HG02885 (cell line): Measurements from ENCODE around the gene MAN1B1.
"Not testable (repeated sequence)": the region's sequence is repeated elsewhere in the genome, so short reads cannot be mapped to it uniquely, and the experiment has no call there.

Source experiments
- ATAC-seq: cut with Tn5 transposase; IDR thresholded peaks from one replicate; pipeline ENCODE4 v1.9.1; 2021; ENCODE audit warnings: mild to moderate bottlenecking; ENCODE audit not compliant: unreplicated experiment, poor library complexity

The MAN1B1 gene

GRCh38 chr9:137108608-137109249 lies 21.9 kb downstream of the MAN1B1 start:
- no peak for ATAC-seq

- ATAC-seq: no peak
These were observed 22.7 kb downstream of the MAN1B1 start for GRCh38 chr9:137109250-137110146.

GRCh38 chr9:137110147-137110910 lies 23.5 kb downstream of the MAN1B1 start:
- no peak for ATAC-seq

- no peak for ATAC-seq
These were observed 24.4 kb downstream of the MAN1B1 start for GRCh38 chr9:137110911-137111787.

- ATAC-seq: no peak
These were observed 25.2 kb downstream of the MAN1B1 start for GRCh38 chr9:137111788-137112563.

DNA sequence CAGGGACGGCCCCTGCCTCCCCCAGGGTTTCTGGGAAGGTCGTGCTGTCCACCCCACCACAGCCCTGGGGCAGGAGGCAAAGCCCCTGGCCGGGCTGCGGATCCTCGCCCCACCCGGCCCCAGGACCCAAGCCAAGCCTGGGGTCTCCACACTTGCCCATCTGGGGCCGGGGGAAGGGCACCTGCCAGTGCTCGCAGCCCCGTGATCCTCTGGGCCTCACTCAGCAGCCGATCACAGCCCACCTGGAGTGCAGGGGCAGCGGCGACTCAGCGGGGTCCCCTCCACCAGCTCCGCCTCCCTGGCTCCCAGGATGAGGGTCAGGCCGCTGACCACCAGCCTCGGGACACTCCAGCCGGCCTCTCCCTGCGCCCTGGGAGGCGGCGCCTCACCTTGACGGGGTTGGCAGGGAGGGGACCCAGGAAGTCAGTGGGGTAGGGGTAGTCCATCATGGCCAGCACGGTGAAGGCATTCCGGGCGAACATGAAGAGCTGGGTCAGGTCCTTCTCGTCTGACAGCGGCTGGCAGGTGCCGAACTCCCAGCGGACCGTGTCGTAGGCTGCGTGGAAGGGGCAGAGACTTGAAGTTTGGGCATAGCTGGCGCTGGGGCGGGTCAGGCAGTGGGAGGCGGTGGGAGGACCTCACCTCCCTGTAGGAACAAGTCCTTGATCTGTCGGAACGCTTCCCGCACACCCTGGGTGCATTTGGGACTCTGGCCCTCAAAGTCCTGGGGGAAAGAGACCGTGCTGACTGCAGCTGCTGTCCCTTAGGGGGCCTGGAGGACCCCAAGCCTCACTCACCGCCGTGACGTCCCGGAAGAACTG lies 26.0 kb downstream of the MAN1B1 start:
- ATAC-seq: no peak

DNA sequence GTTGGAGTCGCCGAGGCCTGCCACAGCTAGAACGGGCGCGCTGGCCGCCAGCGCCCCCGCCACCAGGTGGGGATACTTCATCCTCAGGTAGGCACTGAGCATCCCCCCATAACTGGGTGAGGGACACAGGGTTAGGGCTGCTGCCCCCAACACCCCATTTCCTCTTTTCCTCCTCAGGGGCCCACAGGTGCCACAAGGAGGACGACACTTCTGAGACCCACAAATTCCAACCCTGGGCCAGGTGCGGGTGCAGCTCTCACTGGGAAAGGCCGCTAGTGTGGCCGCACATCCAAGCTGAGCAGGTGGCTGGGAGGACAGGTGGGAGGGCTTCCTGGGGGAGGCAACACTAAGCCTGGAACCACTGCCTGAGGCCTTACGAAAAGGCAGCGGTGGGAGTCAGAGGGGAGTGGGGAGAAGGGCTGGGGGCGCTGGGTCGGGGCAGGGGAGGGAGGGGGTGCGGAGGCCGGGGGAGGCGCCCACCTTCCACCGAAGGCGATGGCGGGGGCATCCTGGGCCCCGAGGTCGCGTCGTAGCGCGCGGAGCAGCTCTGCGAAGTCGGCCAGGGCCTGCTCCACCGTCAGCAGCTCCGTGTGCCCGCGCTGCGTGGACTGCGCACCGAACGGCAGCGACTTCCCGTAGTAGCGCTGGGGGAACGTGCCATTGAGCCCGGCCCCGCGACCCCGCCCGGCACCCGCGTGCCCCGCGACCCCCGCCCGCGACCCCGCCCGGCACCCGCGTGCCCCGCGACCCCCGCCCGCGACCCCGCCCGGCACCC lies 26.8 kb downstream of the MAN1B1 start:
- no peak for ATAC-seq

DNA sequence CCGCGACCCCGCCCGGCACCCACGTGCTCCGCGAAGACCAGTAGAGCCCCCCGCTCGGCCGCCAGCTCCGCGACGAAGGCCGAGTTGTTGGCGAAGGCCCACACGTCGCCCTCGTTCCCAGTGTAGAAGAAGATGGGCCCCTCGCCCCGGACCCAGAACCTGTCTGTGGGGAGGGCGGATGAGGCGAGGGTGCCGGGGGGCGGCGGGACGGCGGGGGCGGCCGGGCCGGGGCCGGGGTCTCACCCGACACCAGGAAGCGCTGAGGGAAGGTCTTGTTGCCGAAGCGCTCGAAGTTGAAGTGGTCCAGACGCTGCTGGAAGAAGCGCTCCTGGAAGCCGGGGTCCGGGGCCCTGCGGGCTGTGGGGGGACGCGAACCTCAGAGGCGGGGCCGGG lies 27.4 kb downstream of the MAN1B1 start:
- ATAC-seq: no peak

GRCh38 chr9:137114613-137115393 lies 28.0 kb downstream of the MAN1B1 start, which contains the start of gene DPP7:
DPP7 (minus strand) TSS chr9:137114733; CDS start chr9:137114713, 20 bp downstream.
- ATAC-seq: peak; percentile 82

DNA sequence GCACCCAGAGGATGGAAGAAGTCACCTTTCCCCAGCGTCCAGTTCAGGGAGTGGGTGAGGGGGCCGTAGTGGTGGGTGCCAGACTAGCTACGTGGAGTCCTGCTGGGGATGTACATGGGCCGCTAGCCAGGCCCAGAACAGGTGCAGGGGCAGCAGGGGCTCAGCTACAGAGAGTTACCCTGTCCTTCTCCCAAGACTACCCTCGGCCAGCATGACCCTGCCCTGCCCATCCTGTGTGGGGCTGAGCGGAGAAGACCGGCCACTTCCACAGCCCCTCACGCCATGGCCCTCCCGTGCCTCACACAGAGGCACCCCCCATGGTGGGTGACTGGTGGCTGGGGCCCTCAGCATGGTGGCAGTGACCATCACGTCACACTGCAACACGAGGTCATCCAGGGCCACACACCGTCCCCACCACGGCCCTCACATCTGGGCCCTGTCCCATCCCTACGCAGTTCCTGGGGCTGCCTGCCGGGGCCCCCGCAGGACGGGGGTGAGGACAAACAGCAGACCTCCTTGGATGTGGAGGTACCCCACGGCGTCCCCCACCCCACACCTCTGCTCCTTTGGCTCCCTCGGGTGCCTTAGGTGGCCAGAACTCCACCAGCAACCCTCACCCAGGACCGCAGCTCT lies 28.7 kb downstream of the MAN1B1 start:
- no peak for ATAC-seq

DNA sequence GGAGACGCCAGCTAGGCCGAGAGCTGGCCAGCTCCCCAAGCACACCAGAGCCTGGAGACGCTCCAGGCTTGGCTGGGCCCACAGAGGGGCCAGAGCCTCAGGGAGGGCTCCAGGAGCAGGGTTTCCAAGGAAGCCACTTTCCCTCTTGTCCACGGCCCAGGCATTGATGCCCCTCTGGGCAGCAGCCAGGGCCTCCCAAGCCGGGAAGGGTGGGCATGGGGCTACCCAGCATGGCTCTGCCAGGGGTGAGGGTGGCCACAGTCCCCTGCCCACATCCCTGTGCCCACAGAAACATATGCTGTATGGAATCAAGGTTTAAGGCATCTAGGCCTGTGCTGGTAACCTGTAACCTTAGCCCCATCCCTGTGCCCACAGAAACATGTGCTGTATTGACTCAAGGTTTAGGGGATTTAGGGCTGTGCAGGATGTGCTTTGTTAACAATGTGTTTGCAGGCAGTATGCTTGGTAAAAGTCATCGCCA lies 29.3 kb downstream of the MAN1B1 start:
- ATAC-seq: no peak

DNA sequence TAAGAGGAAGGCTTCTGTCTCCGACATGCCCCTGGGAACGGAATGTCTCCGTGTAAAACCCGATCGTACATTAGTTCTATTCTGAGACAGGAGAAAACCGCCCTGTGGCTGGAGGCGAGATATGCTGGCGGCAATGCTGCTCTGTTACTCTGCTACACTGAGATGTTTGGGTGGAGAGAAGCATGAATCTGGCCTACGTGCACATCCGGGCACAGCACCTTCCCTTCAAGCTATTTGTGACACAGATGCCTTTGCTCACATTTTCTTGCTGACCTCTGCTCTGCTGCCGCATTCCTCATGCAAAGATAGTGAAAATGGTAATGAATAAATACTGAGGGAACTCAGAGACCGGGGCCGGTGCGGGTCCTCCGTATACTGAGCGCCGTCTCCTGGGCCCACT lies 29.9 kb downstream of the MAN1B1 start:
- ATAC-seq: no peak

- no peak for ATAC-seq
These were observed 30.5 kb downstream of the MAN1B1 start for GRCh38 chr9:137117269-137117731.

GRCh38 chr9:137118092-137118603 lies 31.4 kb downstream of the MAN1B1 start:
- not testable (repeated sequence) for ATAC-seq

DNA sequence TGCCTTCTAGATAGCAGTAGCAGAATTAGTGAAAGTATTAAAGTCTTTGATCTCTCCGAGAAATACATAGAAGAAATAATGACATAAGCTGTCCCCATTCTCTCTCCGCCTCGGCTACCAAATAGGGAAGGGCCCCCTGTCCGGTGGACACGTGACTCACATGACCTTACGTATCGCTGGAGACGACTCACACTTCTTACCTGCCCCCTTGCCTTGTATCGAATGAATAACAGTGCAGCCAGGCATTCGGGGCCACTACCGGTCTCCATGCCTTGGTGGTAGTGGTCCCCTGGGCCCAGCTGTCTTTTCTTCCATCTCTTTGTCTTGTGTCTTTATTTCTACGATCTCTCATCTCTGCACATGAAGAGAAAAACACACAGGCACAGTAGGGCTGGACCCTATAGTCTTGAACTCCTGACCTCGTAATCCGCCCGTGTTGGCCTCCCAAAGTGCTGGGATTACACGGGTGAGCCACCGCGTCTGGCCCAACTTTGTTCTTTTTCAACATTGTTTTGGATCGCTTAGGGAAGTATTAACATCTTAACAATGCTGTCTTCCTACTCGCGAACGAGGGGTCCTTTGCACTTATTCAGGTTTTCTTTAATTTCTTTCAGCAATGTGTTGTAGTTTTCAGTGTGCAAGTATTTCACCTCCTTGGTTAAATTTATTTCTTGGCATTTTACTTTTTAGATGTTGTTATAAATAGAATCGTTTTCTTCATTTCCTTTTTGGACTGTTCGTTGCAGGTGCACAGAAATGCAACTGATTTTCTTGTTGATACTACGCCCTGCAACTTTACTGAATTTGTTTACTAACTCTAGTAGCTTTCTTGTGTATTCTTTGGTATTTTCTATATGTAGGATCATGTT lies 35.4 kb downstream of the MAN1B1 start:
- not testable (repeated sequence) for ATAC-seq
